NCI-H2227 treated with DMSO at 0.1 percent for 48 hours (cell line): Measurements from ENCODE around the gene DUSP23.

Experiments used
- DNase-seq: peaks from one replicate; lab custom pipeline; 2025; lab: John Stamatoyannopoulos, UW

The DUSP23 gene

DNA sequence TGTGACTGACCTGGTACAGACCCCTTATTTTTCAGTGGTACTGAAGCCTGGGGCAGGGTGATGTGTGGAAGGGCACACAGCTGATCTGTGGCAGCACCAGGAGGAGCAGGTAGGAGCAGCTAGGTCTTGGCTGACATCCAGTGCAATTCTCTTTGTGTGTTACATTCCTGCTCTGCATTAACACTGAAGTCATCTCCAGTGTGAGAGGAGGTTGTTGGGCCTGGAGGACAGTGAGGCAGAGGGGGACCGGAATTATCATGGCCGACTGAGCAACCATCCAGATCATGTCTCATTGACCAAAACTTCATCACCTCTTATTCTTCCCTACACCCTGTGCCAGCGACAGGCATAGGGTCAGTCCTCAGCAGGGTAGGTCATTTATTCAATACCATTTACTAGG is 47.4 kb downstream of the DUSP23 start:
- no peak for DNase-seq

DNA sequence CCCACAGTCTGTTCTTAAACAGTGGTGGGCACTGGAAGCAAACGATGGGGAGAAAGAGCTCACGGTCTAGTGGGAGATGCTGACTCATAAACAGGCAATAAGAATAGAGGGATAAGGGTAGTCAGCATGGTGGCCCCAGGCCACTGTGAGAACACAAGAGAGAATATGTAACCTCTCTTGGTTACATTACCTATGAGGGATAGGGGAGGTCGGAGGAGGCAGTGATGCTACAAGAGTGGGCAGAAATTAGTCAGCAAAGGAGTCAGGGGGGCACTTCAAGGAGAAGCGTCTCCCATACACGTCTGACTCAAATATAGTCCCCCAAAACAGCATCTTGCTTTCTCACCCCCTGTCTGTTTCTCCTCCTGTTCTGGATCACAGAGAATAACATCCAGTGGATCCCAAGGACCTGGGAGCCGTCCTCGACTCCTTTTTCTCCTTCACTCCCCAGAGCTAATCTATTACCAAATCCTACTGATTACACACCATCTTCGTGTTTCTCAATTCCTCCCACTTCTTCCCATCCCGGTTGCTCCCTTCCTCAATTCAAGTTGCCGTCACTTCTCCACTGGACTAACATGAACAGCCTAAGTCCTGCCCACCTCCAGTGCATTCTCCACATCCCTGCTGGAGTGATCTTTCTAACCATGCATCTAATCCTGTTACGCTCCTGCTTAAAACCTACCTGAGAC is 48.0 kb downstream of the DUSP23 start:
- no peak for DNase-seq

DNA sequence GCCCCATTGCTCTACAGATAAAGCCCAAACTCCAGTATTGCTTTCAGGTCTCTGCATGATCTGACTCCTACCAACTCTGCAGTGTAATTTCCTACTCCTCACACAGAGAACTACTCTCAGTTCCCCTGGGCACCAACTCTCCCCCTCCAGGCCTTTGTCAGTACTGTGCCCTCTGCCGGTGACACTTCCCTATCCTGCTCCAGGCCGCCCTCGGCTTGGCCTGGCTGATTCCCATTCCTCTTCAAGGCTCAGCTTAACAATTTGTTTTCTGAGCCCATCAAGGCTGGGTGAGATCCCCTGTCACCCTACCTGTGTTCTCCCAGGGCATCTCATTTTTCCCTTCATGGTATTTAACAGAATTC is 48.5 kb downstream of the DUSP23 start:
- no peak for DNase-seq

DNA sequence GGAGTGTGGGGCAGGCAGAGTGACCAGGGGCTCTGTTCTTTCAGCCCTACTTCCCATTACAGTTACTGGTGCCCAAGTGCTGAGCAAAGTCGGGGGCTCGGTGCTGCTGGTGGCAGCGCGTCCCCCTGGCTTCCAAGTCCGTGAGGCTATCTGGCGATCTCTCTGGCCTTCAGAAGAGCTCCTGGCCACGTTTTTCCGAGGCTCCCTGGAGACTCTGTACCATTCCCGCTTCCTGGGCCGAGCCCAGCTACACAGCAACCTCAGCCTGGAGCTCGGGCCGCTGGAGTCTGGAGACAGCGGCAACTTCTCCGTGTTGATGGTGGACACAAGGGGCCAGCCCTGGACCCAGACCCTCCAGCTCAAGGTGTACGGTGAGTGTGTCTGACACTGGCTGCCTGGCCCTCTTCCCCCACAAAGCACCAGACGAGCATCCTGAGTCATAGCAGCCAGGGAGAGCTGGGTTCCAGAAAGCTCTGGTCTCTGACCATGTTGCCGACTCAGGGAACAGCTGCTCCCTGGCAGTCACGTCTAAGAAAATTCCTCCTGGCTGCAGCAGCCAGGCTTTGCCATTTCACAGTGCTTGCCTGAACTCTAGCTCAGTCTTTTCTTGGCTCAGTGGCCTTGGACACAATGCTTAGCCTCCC is 49.2 kb downstream of the DUSP23 start:
- DNase-seq: no peak

- DNase-seq: no peak
Measured at GRCh38 chr1:159830722-159831121, 50.0 kb downstream of the DUSP23 start.

DNA sequence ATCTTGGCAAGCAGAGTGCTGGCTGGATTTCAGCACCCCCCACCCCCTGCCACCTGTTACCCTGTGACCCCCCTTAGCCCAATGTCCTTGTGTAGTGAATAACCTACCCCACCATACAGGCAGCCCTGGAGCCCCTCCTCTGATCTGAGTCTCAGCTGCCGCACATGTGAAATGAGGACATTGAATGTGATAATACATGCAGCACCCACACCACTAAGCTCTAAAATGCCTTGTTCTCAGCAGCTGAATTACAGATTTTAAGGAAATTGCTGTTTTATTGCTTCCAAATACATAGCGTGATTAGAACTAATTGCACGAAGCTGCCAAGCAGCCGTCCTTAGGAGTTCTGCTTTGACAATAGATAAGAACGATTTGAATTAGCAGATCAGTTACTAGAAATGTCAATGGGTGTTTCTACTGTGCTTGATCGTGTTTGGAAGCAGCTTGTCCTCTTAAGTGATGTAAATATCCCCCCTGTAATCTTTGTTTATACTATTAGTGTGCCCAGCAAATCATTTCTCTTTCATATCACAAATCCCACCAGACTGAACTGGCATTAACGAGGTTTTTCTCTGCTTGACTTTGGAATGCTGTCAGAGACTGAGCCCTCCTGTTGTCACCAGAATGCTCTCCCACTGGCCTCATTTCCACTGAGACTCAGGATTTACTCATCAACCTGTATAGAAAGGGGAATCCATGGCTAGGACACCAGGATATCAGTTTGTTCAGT is 50.8 kb downstream of the DUSP23 start:
- DNase-seq: no peak
